ENCODE data around the gene GRIK2.
A peak's percentile ranks its signal among the peaks of the same experiment; 100 is the strongest.

GRIK2 gene

GRCh38 chr6:101539510-101540245 is 146.2 kb downstream of the GRIK2 start:
- no peak for DNase-seq (ENCODE audit: low spot score in 2 of 2)
- in situ Hi-C loops (cut with MboI; ENCODE audit: low sequenced_read_pairs): no loop called here
- no peak overlapping the region for H3K4me3 ChIP-seq

GRCh38 chr6:101541894-101542293 is 148.4 kb downstream of the GRIK2 start:
- DNase-seq (ENCODE audit: low spot score in 2 of 2): no peak
- no peaks in the 10 kb centered on the region for H3K27me3 ChIP-seq (ENCODE audit: low read depth)
- H3K4me1 ChIP-seq: peaks cover 30% of the 10 kb centered on the region
- H3K4me3 ChIP-seq: no peak overlapping the region
- no peaks in the 10 kb centered on the region for H3K36me3 ChIP-seq (replicated peaks)
- in situ Hi-C loops (cut with MboI; ENCODE audit: low sequenced_read_pairs): no loop called here
- no peaks in the 10 kb centered on the region for H3K9me3 ChIP-seq

More at GRCh38 chr6:101539510-101540245, 146.2 kb downstream of the GRIK2 start:
- Histone ChIP-seq H3K4me1 (peaks cover 23% of the 10 kb centered on the region), H3K27me3 (ENCODE audit: low read depth) (no peaks in the 10 kb centered on the region), H3K9me3 (no peaks in the 10 kb centered on the region), H3K36me3 (replicated peaks) (no peaks in the 10 kb centered on the region)

- in situ Hi-C loops (cut with MboI; ENCODE audit: low sequenced_read_pairs): no loop called here
- no peaks in the 10 kb centered on the region for H3K36me3 ChIP-seq (replicated peaks)
- H3K27me3 ChIP-seq (ENCODE audit: low read depth): no peaks in the 10 kb centered on the region
- H3K9me3 ChIP-seq: no peaks in the 10 kb centered on the region
- H3K4me1 ChIP-seq: peaks cover 17% of the 10 kb centered on the region
- no peak for DNase-seq (ENCODE audit: low spot score in 2 of 2)
- H3K4me3 ChIP-seq: no peak overlapping the region
These were observed 150.3 kb downstream of the GRIK2 start for GRCh38 chr6:101543796-101544195.

- DNase-seq (ENCODE audit: low spot score in 2 of 2): no peak
- no peaks in the 10 kb centered on the region for H3K9me3 ChIP-seq
- no peaks in the 10 kb centered on the region for H3K27me3 ChIP-seq (ENCODE audit: low read depth)
- H3K4me3 ChIP-seq: no peak overlapping the region
- H3K4me1 ChIP-seq: peaks cover 17% of the 10 kb centered on the region
- H3K36me3 ChIP-seq (replicated peaks): no peaks in the 10 kb centered on the region
- in situ Hi-C loops (cut with MboI; ENCODE audit: low sequenced_read_pairs): no loop called here
These were observed 150.8 kb downstream of the GRIK2 start for GRCh38 chr6:101544286-101544685.

- in situ Hi-C loops (cut with MboI; ENCODE audit: low sequenced_read_pairs): no loop called here
- DNase-seq (ENCODE audit: low spot score in 2 of 2): no peak
- H3K4me3 ChIP-seq: no peak overlapping the region
- no peaks in the 10 kb centered on the region for H3K27me3 ChIP-seq (ENCODE audit: low read depth)
- no peaks in the 10 kb centered on the region for H3K36me3 ChIP-seq (replicated peaks)
- no peaks in the 10 kb centered on the region for H3K9me3 ChIP-seq
- peaks cover 17% of the 10 kb centered on the region for H3K4me1 ChIP-seq
These were observed 151.7 kb downstream of the GRIK2 start for GRCh38 chr6:101545191-101545590.

GRCh38 chr6:101550451-101550850 is 156.9 kb downstream of the GRIK2 start:
- no peak for DNase-seq (ENCODE audit: low spot score in 2 of 2)
- no peaks in the 10 kb centered on the region for H3K9me3 ChIP-seq
- no peaks in the 10 kb centered on the region for H3K36me3 ChIP-seq (replicated peaks)
- no peak overlapping the region for H3K4me3 ChIP-seq
- in situ Hi-C loops (cut with MboI; ENCODE audit: low sequenced_read_pairs): no loop called here
- no peaks in the 10 kb centered on the region for H3K27me3 ChIP-seq (ENCODE audit: low read depth)
- H3K4me1 ChIP-seq: peaks cover 15% of the 10 kb centered on the region

- in situ Hi-C loops (cut with MboI; ENCODE audit: low sequenced_read_pairs): no loop called here
- no peak overlapping the region for H3K4me3 ChIP-seq
- H3K27me3 ChIP-seq (ENCODE audit: low read depth): no peaks in the 10 kb centered on the region
- DNase-seq (ENCODE audit: low spot score in 2 of 2): no peak
- H3K9me3 ChIP-seq: no peaks in the 10 kb centered on the region
- H3K36me3 ChIP-seq (replicated peaks): no peaks in the 10 kb centered on the region
- H3K4me1 ChIP-seq: peaks cover 15% of the 10 kb centered on the region
These were observed 160.7 kb downstream of the GRIK2 start for GRCh38 chr6:101554231-101554630.

- no peaks in the 10 kb centered on the region for H3K4me1 ChIP-seq
These were observed 165.2 kb downstream of the GRIK2 start for GRCh38 chr6:101558712-101559111.

GRCh38 chr6:101572627-101573026 is 179.1 kb downstream of the GRIK2 start:
- no peak overlapping the region for H3K4me3 ChIP-seq
- no peaks in the 10 kb centered on the region for H3K27me3 ChIP-seq (ENCODE audit: low read depth)
- no peaks in the 10 kb centered on the region; the same call in 1 of the 2 replicates for H3K4me1 ChIP-seq
- no peaks in the 10 kb centered on the region for H3K9me3 ChIP-seq
- no peaks in the 10 kb centered on the region for H3K36me3 ChIP-seq (replicated peaks)
- no peak for DNase-seq (ENCODE audit: low spot score in 2 of 2)
- in situ Hi-C loops (cut with MboI; ENCODE audit: low sequenced_read_pairs): no loop called here

More at GRCh38 chr6:101558712-101559111, 165.2 kb downstream of the GRIK2 start:
- no peak overlapping the region for H3K4me3 ChIP-seq
- DNase-seq (ENCODE audit: low spot score in 2 of 2): no peak
- no peaks in the 10 kb centered on the region for H3K9me3 ChIP-seq
- H3K27me3 ChIP-seq (ENCODE audit: low read depth): no peaks in the 10 kb centered on the region
- in situ Hi-C loops (cut with MboI; ENCODE audit: low sequenced_read_pairs): no loop called here
- no peaks in the 10 kb centered on the region for H3K36me3 ChIP-seq (replicated peaks)

GRCh38 chr6:101577091-101577490 is 183.6 kb downstream of the GRIK2 start:
- Histone ChIP-seq H3K9me3 (peaks cover 1% of the 10 kb centered on the region; the same call in 1 of the 2 replicates), H3K27me3 (ENCODE audit: low read depth) (no peaks in the 10 kb centered on the region), H3K36me3 (replicated peaks) (no peaks in the 10 kb centered on the region), H3K4me3 (no peak overlapping the region), H3K4me1 (peaks cover 13% of the 10 kb centered on the region)
- in situ Hi-C loops (cut with MboI; ENCODE audit: low sequenced_read_pairs): no loop called here
- no peak for DNase-seq (ENCODE audit: low spot score in 2 of 2)

- H3K9me3 ChIP-seq: peaks cover 2% of the 10 kb centered on the region; the same call in 1 of the 2 replicates
- H3K27me3 ChIP-seq (ENCODE audit: low read depth): no peaks in the 10 kb centered on the region
- DNase-seq (ENCODE audit: low spot score in 2 of 2): no peak
- H3K4me3 ChIP-seq: no peak overlapping the region
- H3K36me3 ChIP-seq (replicated peaks): peaks cover 2% of the 10 kb centered on the region; the same call in 1 of the 2 replicates
- H3K4me1 ChIP-seq: peaks cover 19% of the 10 kb centered on the region
- in situ Hi-C loops (cut with MboI; ENCODE audit: low sequenced_read_pairs): no loop called here
These were observed 184.8 kb downstream of the GRIK2 start for GRCh38 chr6:101578306-101578705.

GRCh38 chr6:101582792-101583191 is 189.3 kb downstream of the GRIK2 start:
- peak; percentile 16 to 54 for DNase-seq (ENCODE audit: low spot score in 2 of 2)
- Histone ChIP-seq H3K27me3 (ENCODE audit: low read depth) (no peaks in the 10 kb centered on the region), H3K9me3 (peaks cover 2% of the 10 kb centered on the region; the same call in 1 of the 2 replicates), H3K4me3 (no peak overlapping the region), H3K36me3 (replicated peaks) (peaks cover 2% of the 10 kb centered on the region; the same call in 1 of the 2 replicates), H3K4me1 (peaks cover 19% of the 10 kb centered on the region)
- in situ Hi-C loops (cut with MboI; ENCODE audit: low sequenced_read_pairs): no loop called here

- peaks cover 2% of the 10 kb centered on the region; the same call in 1 of the 2 replicates for H3K9me3 ChIP-seq
- peaks cover 6% of the 10 kb centered on the region for H3K4me1 ChIP-seq
- in situ Hi-C loops (cut with MboI; ENCODE audit: low sequenced_read_pairs): no loop called here
- no peak overlapping the region for H3K4me3 ChIP-seq
- H3K27me3 ChIP-seq (ENCODE audit: low read depth): no peaks in the 10 kb centered on the region
- H3K36me3 ChIP-seq (replicated peaks): peaks cover 2% of the 10 kb centered on the region; the same call in 1 of the 2 replicates
- DNase-seq (ENCODE audit: low spot score in 2 of 2): no peak
These were observed 192.0 kb downstream of the GRIK2 start for GRCh38 chr6:101585501-101585900.

- Histone ChIP-seq H3K4me1 (no peaks in the 10 kb centered on the region), H3K27me3 (ENCODE audit: low read depth) (no peaks in the 10 kb centered on the region), H3K36me3 (replicated peaks) (no peaks in the 10 kb centered on the region), H3K4me3 (no peak overlapping the region), H3K9me3 (no peaks in the 10 kb centered on the region)
- in situ Hi-C loops (cut with MboI; ENCODE audit: low sequenced_read_pairs): no loop called here
- no peak for DNase-seq (ENCODE audit: low spot score in 2 of 2)
These were observed 194.8 kb downstream of the GRIK2 start for GRCh38 chr6:101588343-101588742.
